Subcutaneous adipose tissue (tissue), 4 donors: Measurements from ENCODE around the gene MRRF. TPM values are rescaled to one million over a fixed set of nuclear protein-coding genes. Genes with fewer than 3 reads are reported as not detected.

ENCODE experiments used
- CTCF ChIP-seq: fragments of 450-650 bp; IDR thresholded peaks from one replicate; pipeline ENCODE4 v1.5.1; 2016; ENCODE audit warnings: low read depth, mild to moderate bottlenecking, control low read depth, antibody characterized with exemption, moderate library complexity
- total RNA-seq, 4 donors: library from RNA; depleted of rRNA; stranded (reverse); fragments of >200 nt; gene quantifications; one replicate each; pipeline ENCODE4 v1.1.0, GENCODE V29; 2016

The MRRF gene
- total RNA-seq, 4 donors from 2014 or later: 34.8 to 61.0 (median 42.5) TPM

- no peak for TF ChIP-seq CTCF
Observed at GRCh38 chr9:122218935-122219855, 45.5 kb upstream of the MRRF start.

GRCh38 chr9:122219856-122220672 is 44.6 kb upstream of the MRRF start:
- no peak for TF ChIP-seq CTCF

GRCh38 chr9:122220673-122221182 is 44.0 kb upstream of the MRRF start:
- TF ChIP-seq CTCF: no peak

GRCh38 chr9:122221183-122221811 is 43.4 kb upstream of the MRRF start:
- no peak for TF ChIP-seq CTCF

- no peak for TF ChIP-seq CTCF
Observed at GRCh38 chr9:122222791-122223190, 41.9 kb upstream of the MRRF start.

GRCh38 chr9:122223435-122223834 is 41.2 kb upstream of the MRRF start:
- no peak for TF ChIP-seq CTCF
